ENCODE measurements around the gene KRT16.
"Not testable (repeated sequence)": the region's sequence is repeated elsewhere in the genome, so short reads cannot be mapped to it uniquely, and the experiment has no call there.

Gene KRT16

DNA sequence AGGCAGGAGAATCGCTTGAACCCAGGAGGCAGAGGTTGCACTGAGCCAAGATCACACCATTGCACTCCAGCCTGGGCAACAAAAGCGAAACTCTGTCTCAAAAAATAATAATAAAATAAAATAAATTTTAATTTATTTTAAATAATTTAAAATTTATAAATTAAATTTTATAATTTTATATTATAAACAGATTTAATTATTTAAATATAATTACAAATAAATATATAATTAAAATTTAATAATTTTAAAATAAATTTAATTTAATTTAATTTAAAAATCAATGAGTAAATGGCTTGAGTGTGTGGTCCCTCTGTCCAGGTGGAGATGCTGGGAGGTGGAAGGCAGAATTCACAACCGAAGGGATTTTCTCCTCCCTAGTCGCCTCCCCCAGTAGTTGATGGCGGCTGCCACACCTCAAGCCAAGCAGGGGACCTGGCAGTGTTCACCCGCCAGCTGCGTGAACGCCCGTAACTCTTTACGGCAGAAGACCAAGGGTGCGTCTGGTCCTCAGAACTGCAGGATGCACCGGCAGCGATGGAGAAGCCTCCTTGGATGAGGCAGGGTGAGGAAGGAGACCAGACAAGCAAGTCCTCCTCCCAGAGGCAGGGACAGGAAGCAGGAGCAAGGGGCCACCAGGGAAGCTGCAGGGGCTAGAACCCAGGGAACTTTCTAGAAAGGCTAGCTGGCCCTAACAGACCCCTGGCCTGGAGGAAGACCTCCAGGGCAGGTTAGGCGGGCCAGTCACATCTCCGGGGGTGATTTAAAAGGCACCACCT lies 34.7 kb upstream of the KRT16 start:
- no peak for DNase-seq

DNA sequence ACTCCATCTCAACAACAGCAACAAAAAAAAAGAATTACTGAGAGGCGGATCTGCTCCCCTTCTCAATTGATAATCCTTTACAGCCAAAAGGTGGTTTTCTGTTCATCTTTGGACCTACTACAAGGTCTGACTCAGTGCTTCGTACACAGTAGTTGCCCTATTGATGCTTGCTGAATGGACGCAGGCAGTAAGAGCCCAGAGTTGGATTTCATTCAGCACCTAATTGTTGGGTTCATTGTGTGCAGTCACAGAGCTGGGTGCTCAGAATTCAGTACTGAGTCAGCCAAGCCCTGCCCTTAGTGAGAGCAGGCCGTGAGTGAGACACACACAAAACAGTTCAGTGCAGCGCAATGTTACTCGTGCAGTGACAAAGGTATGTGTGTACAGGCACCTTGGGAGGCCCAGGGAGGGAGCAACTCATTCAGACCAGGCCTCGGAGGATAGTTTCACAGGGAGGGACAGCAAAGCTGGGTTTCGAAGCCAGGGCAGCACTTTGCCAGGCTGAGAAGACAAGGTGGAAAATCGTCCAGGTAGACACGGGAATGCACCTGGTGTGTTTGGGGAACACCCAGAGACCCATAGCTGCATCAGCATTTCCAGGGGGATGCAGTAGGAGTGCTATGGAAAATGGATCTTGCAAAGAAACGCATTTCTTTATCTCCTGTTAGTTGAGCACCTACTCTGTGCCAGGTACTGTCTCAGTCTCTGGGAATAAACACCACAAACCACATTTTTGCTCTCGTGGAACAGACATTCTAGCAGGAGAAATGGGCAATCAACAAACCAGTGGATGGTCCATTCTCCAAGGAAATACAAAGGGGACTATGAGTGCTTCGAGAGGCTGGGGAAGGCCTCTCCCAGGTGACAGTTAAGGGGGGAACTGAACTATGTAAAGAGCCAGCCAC lies 29.9 kb upstream of the KRT16 start:
- DNase-seq, result no peak

DNA sequence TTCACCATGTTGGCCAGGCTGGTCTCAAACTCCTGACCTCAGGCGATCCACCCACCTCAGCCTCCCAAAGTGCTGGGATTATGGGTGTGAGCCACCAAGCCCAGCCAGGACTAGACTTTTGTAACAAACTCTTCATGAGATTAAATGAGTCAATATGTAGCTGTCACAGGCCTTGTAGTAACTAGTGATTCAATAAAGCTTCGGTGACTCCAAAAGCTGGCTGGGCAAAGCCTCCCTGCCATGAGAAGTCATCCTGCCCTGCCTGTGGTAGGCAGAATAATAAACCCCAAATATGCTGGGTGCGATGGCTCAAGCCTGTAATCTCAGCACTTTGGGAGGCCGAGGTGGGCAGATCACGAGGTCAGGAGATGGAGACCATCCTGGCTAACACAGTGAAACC lies 28.0 kb upstream of the KRT16 start:
- DNase-seq, result not testable (repeated sequence)

DNA sequence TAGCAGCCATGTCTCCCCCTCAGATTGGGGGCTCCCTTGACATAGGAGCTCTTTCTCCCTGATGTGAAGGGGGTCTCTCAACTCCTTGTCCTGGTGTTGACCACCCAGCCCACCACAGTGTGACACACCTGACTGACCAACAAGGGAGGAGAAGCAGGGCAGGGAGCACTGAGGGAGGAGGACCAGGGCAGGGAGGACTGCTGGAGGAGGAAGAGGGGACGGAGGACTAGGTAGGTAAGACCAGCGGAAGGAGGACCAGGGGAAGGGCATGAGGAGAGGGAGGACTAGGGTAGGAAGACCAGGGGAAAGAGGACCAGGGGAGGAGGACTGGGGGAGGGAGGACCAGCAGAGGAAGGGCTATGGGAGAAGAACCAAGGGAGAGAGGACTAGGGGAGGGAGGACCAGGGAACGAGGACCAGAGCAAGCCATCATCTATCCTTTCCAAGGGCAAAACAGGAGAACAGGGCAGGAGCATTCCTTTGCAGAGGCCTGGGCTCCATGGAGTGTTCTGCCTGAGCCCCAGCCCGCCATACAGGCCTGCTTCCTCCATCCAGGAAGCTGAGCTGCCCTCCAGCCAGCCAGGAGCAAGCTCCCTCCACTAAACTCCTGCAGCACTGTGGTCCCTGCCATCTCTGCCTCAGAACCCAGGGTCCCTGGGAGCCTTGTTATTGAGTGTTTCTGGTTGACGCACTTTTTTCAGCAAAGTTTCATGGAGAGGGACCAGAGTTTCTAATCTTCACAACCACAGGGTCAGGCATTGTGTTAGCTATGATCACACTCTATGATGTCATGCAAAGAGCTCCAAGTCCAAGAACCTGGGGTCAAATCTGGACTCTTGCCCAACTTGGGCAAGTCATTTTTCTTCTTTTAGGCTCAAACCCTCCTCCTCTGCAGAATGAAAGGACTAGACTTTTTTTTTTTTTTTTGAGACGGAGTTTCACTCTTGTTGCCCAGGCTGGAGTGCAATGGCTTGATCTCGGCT lies 27.2 kb upstream of the KRT16 start:
- no peak for DNase-seq

DNA sequence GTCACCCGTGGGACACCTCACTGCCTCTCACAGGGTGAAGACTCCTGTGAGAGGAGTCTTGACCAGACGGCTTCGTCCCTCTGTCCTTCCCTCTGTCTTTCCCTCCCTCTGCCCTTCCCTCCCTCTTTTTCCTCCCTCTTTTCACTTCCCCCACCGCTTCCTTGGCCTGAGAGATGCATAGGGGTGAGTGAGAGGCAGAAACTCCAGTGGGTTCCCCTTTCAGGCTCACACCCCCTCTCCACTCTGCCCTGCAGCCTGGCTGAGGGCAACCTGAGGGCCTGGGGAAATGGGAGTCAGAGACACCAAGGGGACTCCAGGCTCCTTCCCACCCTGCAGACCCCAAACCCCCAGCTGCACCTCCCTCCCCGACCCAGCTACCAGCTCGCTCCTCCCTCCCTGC lies 26.4 kb upstream of the KRT16 start:
- no peak for DNase-seq

DNA sequence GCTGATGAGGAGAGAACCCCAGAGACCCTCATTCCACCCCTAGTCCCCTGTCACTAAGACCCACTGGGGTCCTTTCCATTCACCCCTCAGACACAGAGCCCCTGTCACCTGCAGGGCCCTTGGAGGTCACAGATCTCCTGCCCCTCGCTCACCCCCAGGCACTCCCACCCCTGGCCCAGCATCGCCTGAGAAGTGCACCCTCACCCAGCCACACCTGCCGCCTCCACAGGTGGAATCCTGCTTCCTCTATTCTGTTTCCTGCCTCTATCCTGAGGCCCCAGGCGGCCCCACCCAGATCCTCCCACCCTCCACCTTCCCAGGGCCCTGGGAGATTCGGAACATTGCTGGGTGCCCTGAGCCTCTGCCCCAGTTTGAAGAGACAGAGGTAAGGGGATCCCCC lies 25.6 kb upstream of the KRT16 start:
- no peak for DNase-seq

DNA sequence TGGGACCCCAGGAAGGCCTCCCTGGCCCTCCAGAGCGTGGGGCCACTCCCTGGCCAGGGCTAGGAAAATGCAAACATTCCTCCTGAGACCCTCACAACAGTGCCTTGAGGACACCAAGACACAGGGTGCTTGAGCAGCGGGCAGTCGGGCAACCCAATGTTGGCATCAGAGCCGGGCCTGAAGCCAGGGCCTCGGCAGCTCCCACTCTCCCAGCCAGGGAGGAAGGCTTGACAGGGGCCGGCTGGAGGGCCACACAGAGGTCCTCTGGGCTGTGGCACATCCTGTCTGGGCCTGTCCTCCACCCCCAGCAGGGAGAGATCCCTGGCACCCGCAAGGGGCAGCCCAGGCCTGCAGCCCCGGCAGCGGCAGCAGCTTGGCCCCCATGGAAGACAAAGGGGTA lies 24.1 kb upstream of the KRT16 start:
- no peak for DNase-seq

DNA sequence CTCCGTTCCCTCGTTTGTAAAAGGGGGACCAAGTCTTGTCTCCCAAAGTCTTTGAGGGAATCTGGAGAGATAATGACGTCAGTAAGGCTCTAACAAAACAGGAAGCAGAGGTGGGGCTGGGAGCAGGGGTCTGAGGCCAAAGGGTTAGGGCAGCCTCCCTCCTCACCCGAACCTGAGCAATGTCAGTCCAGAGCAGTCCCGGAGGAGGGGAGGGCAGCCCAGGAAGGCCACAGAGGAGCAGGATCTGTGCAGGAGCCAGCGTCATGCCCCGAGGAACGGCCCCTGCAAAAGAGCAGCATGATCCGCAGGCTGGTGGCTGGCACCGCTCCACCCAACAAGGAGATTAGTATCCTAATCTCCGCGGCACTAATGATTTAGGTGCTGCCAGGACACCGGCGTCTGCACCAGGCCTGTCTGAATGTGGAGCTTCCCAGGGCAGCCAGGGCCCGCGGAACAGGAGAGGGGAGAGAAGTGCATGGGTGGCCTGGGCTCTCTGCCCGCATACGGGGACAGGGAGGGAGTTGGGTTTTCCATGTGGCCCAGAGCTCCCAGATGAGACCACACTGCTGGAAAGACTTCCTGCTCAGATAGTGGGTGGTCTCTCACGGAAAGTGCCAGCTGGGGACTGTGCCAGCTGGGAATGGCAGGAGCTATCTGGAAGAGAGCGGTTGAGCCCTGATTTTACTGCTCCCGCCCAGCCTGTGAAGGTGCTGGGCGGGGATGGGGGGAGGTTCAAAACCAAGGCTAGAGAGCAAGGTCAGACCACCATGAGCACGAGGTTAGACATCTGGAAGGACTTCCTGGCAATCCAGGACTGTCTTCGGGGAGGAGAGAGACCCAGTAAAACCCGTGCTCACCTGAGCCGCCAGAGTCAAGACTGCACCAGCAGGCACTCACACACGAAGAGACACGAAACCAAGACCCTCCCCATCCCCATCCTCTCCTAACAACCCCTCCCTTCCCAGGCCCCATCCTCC lies 22.8 kb upstream of the KRT16 start:
- no peak for DNase-seq

DNA sequence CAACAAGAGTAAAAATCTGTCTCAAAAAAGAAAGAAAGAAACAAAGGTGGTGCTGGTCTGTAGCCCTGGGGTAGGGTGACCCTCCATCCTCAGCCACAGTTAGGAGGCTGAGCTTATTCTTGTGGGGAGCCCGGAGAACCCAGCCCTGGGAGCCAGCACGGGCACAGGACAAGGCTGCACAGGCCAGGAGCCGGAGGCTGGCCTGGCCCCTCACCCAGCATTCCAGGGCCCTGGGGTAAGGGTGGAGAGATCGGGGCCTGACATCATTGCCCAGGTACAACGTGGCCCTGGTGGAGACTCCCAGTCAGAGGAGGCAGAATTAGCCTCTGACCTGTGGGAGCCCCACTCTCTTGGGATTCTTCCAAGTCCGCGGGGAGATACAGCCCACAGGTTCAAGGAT lies 22.1 kb upstream of the KRT16 start:
- DNase-seq, result no peak

DNA sequence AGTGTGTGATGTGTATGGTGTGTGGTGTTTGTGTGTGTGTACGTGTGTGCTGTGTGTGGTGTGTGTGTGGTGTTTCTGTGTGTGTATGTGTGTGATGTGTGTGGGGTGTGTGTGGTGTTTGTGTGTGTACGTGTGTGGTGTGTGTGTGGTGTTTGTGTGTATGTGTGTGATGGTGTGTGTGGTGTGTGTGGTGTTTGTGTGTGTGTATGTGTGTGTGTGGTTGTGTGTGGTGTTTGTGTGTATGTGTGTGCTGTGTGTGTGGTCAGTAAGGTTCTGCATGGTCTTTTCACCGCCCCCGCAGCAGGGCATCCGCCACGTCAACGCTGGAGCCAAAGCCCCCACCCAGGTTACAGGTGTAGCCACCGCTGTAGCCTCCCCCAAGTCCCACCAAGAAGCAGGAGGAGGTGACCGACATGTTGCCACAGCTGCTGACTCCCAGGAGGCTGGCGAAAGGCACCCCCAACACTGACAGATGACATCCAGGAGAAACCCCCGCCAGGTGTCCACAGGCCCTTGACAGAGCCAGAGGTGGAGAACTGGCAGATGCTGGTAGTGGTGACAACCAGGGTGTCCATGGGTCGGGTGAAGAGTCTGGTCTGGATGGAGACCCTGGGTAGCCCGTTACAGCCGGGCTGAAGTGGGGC lies 21.1 kb upstream of the KRT16 start:
- no peak for DNase-seq

DNA sequence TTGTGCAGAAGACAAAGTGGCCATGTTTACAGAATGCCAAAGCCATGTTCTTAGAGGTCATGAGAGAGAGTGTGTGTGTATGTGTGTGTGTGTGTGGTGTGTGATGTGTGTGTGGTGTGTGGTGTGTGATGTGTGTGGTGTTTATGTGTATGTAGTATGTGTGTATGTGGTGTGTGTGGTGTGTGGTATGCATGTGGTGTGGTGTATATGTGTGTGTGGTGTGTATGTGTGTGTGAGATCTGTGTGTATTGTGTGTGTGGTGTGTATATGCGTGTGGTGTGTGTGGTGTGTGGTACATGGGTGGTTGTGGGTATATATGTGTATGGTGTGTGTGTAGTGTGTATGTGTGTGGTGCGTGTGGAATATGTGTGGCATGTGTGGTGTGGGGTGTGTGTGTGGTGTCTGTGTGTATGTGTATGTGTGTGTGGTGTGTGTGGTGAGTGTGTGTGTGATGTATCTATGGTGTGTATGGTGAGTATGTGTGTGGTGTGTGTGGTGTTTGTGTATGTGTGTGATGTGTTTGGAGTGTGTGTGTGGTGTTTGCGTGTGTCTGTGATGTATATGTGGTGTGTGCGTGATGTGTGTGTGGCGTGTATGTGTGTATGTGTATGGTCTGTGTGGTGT lies 20.0 kb upstream of the KRT16 start:
- DNase-seq, result no peak

DNA sequence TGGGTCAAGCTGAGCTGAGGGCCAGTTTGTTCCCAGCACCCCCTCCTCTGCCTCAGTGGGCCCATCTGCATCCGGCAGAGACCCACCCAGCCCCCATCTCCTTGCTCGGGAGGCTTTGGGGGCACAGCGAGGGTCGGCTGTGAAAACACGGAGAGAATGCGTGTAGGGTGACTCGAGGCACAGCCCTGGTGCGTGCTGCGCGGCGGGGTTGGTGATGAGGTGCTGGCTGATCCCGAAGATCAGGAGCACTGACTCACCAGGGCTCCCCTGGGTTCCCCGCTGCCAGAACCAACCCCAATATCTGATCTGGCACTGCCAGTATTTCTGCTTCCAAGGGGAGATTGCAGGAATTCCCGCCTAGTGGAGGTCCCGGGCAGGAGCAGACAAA lies 19.3 kb upstream of the KRT16 start:
- no peak for DNase-seq

DNA sequence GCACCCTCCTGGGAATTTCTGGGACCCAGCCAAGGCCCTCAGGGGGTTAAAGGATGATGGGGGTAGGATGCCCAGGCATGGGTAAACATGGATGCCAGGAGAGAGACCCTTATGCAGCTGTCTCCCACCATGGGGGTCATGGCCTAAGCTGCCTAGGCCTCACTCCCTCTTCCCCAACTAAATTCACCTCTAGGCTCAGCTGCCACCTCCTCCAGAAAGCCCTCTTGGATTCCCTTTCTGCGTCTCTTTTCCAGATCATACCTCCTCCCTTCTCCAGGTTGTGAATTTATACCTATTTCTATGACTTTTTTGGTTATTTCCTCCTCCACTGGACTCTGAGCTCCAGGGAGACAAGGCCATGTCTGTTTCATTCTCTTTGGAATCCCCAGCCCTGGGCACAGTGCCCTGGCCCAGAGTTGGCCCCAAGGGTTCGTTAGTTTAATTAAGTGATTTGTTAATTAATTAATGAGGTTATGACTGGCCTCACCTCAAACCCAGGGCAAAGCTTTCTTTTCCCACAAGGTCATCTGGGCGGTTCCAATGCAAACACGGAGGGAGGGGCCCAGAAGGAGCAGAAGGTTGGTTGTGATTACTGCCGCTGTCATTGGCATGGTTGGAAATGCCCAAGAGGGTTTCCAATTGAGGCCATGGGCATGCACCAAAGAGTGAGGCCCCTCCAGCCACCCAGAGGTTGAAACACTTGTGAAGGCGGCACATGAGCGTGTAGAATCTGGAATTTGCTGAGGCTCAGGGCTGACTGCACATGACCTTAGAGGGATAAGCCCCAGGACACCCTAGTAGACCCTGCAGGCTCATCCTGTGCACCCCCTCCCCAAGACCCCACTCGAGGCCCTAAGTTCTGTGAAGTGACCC lies 18.7 kb upstream of the KRT16 start:
- no peak for DNase-seq

DNA sequence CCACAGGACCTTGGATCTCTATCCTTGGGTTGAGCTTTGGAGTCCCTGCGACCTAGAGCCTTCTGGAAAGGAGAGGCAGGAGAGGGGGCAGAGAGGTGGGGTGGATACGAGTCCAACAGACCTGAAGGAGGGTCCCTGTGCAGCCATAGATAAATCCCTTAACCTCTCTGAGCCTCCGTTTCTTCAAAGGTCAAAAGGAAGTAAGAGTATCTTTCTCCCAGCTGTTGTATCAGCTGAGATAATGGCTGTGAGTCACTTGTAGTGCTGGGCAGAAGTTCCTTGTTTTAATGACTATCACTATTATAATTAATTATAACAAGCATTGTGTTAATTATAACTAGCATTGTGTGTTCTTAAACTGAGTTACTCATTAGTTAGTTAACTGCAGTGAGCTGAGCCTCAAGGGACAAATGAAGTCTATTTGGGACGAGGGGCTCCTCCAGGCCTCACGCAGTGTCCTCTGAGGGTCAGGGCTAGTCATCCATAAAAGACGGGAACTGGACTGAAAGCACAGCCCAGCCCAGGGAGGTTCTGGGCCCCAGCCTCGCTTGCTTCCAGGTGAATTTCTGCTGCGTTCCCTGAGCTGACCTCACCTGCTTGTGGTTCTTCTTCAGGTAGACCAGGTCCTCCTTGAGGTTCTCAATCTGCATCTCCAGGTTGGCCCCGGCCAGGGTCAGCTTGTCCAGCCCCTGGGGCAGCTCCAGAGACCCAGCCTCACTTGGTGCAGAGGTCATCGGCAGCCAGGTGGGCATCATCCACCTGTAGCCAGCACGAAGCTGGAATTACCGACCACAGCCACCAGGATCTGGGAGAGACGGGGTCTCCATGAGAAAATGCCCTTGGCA lies 17.5 kb upstream of the KRT16 start:
- DNase-seq, result no peak

DNA sequence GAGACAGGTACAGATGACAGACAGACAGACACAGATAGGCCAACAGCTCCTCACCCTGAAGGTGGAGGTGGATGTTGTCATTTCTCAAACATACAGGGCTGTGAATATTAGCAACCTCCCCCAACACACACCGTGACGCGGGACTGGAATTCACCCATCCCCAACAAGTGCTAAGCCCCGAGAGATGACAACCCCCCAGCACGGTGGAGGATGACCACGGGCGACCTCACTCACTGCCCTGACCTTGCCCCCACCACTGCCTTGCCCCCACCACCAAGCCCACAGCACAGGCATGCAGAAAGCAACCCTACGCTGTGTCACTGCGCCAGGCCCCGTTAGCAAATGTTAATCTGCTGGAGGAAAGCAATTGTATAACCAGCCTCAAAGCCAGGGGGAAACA lies 16.7 kb upstream of the KRT16 start:
- no peak for DNase-seq

DNA sequence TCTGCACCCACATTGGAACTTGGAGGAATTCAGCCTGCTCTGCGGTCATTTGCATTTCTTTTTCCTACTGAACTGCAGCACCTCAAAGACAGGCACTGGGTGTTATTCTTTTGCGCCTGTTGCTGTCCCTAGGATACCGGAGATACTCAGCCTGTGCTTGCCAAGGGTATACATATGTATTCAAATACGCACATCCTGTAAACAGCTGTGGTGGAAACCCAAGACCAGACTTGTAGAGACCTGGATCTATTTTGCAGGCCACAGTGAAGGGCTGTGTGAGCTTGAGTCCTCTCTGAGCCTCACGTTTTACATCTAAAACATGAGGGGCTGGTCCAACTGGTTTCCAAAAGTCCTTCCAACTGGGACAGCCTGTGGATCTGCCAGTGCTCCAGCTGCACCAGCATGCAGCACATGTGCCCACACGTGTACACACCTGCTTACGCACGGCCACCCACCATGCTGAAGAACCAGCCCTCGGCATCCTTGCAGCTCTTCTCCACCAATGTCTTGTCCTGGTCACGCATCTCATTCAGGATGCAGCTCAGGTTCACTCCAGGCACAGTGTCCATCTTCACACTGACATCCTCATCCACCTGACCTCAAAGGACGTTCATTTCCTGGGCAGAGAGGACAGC lies 16.2 kb upstream of the KRT16 start:
- DNase-seq, result not testable (repeated sequence)

DNA sequence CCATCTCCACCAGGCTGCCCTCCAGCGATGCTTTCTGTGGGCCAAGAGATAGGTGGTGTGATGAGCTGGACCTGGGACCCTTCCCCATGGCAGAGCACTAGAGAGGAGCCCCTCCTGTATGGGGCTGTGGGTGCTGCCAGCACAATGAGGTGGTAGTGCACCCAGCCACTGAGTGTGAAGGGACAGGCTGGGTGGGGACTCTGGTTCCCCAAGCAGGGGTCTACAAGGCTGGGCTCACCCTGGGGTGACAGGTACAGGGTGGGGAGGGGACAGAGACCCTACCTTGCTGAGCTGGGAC lies 15.5 kb upstream of the KRT16 start:
- not testable (repeated sequence) for DNase-seq

DNA sequence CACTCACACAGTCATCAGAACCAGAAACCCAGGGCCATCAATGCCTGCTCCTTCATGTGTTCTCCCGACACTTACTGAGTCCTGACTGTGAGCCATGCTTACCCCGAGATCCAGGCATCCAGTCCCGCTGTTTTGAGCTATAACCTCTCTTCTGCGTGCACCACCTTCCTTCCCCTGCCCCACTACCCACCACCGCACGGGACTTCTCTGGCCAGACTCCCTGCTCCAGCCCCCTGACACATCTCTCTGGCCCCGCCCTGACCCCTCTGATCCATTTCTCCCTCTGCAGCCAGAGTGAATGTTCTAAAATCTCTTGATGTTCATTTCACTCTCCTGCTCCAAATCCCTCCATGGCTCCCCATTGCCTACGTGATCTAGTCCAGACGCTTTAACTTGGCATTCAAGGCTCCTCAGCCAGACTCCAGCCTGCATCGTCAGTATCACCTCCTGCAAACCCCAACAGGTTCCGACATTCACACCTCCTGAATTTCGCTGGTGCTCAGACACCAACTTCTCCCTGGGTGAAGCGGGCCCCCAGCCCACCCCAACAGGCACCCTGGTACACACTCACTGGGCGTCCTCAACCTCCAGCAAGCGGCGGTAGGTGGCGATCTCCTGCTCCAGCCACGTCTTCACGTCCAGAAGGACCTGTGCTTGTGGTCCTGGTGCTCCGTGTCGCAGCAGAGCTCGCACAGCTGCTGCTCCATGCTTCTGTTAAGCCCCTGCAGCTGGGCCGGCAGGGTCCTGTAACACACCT lies 14.9 kb upstream of the KRT16 start:
- DNase-seq, result no peak
